Measurements from ENCODE around the gene FOXO6.

The FOXO6 gene

GRCh38 chr1:41343790-41344699, 17.2 kb upstream of the FOXO6 start:
- ChIA-PET CTCF (interaction anchor here (0.7 to 1.7 kb wide), 2 partner anchors 30 to 61 kb away, joined by 4 read pairs; no protein-coding TSS in a partner anchor), POLR2A (ENCODE audit: low non-redundant PET) (no interaction called here)
- H3K27ac ChIP-seq: no peak overlapping the region

GRCh38 chr1:41344708-41345159, 16.5 kb upstream of the FOXO6 start:
- CTCF ChIA-PET: no interaction called here
- TF ChIP-seq CTCF (conservative IDR thresholded peaks at IDR 0.05; ENCODE audit: low read depth): no peak
- H3K27ac ChIP-seq: no peak overlapping the region
- POLR2A ChIA-PET (ENCODE audit: low non-redundant PET): no interaction called here
- DNase-seq (ENCODE audit: low spot score): no peak

More at GRCh38 chr1:41343790-41344699, 17.2 kb upstream of the FOXO6 start:
- DNase-seq (ENCODE audit: low spot score): no peak
- TF ChIP-seq CTCF (conservative IDR thresholded peaks at IDR 0.05; ENCODE audit: low read depth): no peak

- ChIA-PET POLR2A (ENCODE audit: low non-redundant PET) (no interaction called here), CTCF (interaction anchor here (0.6 kb wide), 2 partner anchors 567 to 1958 kb away, joined by 4 to 9 read pairs; no protein-coding TSS in a partner anchor)
- no peak for TF ChIP-seq CTCF (conservative IDR thresholded peaks at IDR 0.05; ENCODE audit: low read depth)
- DNase-seq (ENCODE audit: low spot score): no peak
- H3K27ac ChIP-seq: no peak overlapping the region
These were observed 15.7 kb upstream of the FOXO6 start for GRCh38 chr1:41345434-41346075.

GRCh38 chr1:41347276-41347675, 14.0 kb upstream of the FOXO6 start:
- POLR2A ChIA-PET (ENCODE audit: low non-redundant PET): no interaction called here

GRCh38 chr1:41348394-41348793, 12.8 kb upstream of the FOXO6 start:
- no peak for DNase-seq (ENCODE audit: low spot score)
- POLR2A ChIA-PET (ENCODE audit: low non-redundant PET): no interaction called here
- no peak for TF ChIP-seq CTCF (conservative IDR thresholded peaks at IDR 0.05; ENCODE audit: low read depth)
- no peak overlapping the region for H3K27ac ChIP-seq
- CTCF ChIA-PET: interaction anchor here (0.6 to 1.9 kb wide), 2 partner anchors 66 to 258 kb away, joined by 5 to 6 read pairs; no protein-coding TSS in a partner anchor

More at GRCh38 chr1:41347276-41347675, 14.0 kb upstream of the FOXO6 start:
- CTCF ChIA-PET: interaction anchor here (0.9 kb wide), 1 partner anchor 53 kb away, joined by 3 read pairs; no protein-coding TSS in a partner anchor
- DNase-seq (ENCODE audit: low spot score): no peak
- no peak for TF ChIP-seq CTCF (conservative IDR thresholded peaks at IDR 0.05; ENCODE audit: low read depth)
- H3K27ac ChIP-seq: no peak overlapping the region

- ChIA-PET CTCF (interaction anchor here (1.9 kb wide), 1 partner anchor 67 kb away, joined by 5 read pairs; no protein-coding TSS in a partner anchor), POLR2A (ENCODE audit: low non-redundant PET) (no interaction called here)
- H3K27ac ChIP-seq: no peak overlapping the region
- DNase-seq (ENCODE audit: low spot score): no peak
- no peak for TF ChIP-seq CTCF (conservative IDR thresholded peaks at IDR 0.05; ENCODE audit: low read depth)
These were observed 11.7 kb upstream of the FOXO6 start for GRCh38 chr1:41349361-41350054.

All from RWPE1 (cell line).